ENCODE results near the gene PAFAH1B2.
"Not testable (repeated sequence)": the region's sequence is repeated elsewhere in the genome, so short reads cannot be mapped to it uniquely, and the experiment has no call there.

Gene PAFAH1B2

GRCh38 chr11:117202386-117203068 is 58.4 kb downstream of the PAFAH1B2 start:
- DNase-seq (ENCODE audit: low spot score): no peak

GRCh38 chr11:117203069-117203407 is 59.0 kb downstream of the PAFAH1B2 start:
- no peak for DNase-seq (ENCODE audit: low spot score)

DNA sequence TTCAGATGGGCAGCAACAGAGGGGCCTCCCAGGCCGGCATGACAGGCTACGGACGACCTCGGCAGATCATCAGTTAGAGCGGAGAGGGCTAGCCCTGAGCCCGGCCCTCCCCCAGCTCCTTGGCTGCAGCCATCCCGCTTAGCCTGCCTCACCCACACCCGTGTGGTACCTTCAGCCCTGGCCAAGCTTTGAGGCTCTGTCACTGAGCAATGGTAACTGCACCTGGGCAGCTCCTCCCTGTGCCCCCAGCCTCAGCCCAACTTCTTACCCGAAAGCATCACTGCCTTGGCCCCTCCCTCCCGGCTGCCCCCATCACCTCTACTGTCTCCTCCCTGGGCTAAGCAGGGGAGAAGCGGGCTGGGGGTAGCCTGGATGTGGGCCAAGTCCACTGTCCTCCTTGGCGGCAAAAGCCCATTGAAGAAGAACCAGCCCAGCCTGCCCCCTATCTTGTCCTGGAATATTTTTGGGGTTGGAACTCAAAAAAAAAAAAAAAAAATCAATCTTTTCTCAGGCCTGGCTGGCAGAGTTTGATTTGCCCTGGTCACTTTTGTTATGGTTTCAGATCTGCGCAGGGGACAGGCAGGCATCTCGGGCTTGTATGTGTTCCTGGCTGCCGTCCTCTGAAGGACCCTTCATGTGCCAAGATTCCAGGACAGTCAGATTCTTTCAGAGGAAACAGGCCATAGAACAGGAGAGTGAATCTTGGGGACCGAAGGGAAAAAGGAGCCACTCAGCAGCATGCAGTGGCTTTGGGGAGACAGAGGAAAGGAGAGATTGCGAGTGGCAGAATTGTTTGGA is 60.4 kb downstream of the PAFAH1B2 start:
- DNase-seq (ENCODE audit: low spot score): no peak

GRCh38 chr11:117205211-117205818 is 61.2 kb downstream of the PAFAH1B2 start:
- no peak for DNase-seq (ENCODE audit: low spot score)

DNA sequence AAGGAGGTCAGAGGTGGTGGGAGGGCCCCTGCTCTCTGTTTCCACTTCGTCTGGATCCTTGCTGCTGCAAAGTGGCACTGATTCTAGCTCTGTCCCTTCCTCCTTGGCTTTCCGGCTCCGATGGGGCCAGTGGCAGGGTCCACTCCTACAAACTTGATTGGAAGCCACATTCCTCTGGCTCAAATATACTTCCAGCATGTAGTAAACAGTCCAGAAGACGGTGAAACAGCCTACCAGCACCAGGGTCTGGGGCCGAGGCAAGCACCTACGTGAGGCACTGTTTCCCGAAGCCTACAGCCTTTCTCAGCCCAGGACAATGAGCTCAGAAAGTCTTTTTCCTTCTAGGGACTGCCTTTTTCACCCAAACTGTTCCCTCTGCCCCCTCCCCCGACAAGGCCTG is 62.0 kb downstream of the PAFAH1B2 start:
- DNase-seq (ENCODE audit: low spot score): not testable (repeated sequence)

DNA sequence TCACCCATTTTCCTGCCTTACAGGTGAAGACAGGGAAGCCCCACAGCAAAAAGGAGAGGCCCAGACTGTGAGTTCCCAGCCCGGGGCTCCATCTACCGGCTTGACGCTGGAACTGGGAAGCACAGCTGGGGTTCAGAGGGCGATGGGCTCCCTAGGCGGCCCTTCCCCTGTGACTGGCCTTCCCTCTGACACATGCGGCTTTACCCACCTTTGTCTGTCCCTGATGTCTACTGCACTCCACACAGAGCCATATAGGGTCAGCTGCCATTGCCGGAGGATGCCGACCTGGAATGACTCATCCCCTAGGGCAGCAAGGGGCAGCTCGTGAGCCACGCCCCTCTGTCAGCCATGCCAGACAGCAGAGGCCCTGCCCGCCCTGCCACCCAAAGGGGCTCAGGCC is 62.8 kb downstream of the PAFAH1B2 start:
- not testable (repeated sequence) for DNase-seq (ENCODE audit: low spot score)

DNA sequence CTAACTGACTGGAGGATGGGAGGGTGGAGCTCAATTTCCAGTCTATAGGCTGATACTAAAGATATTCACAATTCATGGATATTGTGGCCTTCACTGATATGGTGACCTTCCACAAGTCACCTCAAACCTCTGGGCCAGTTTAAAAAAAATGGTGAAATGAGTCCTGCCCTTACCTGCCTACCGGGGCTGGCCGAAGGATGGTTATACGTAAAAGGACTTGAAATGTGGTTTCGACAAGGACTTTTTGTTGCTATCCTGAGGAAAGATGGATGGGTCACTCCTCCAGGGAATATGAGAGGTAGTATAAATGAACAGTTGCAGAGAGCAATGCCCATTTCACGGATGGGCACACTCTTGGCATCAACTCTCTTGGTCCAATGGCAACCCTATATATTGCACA is 63.4 kb downstream of the PAFAH1B2 start:
- not testable (repeated sequence) for DNase-seq (ENCODE audit: low spot score)

DNA sequence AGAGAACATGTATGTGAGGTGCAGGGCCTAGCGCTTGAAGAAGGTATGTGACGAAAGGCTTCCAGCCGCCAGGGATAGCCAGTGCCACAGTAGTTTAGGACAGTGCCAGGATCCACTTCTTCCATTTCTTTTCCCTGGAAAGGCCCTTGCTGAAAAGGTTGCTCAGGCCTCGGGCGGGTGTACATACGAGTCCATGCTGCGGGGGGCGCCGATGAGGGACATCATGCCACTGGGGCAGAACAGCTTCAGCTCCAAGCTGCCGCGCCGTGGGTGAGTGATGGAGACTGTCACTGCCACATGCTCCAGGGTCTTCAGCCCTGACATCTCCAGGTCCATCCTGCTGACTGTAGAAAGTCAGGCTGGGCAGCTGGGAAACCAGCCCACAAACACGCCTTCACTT is 64.6 kb downstream of the PAFAH1B2 start:
- DNase-seq (ENCODE audit: low spot score): not testable (repeated sequence)

GRCh38 chr11:117209351-117210125 is 65.5 kb downstream of the PAFAH1B2 start:
- not testable (repeated sequence) for DNase-seq (ENCODE audit: low spot score)

- DNase-seq (ENCODE audit: low spot score): no peak
Observed at GRCh38 chr11:117210620-117211019, 66.5 kb downstream of the PAFAH1B2 start.

DNA sequence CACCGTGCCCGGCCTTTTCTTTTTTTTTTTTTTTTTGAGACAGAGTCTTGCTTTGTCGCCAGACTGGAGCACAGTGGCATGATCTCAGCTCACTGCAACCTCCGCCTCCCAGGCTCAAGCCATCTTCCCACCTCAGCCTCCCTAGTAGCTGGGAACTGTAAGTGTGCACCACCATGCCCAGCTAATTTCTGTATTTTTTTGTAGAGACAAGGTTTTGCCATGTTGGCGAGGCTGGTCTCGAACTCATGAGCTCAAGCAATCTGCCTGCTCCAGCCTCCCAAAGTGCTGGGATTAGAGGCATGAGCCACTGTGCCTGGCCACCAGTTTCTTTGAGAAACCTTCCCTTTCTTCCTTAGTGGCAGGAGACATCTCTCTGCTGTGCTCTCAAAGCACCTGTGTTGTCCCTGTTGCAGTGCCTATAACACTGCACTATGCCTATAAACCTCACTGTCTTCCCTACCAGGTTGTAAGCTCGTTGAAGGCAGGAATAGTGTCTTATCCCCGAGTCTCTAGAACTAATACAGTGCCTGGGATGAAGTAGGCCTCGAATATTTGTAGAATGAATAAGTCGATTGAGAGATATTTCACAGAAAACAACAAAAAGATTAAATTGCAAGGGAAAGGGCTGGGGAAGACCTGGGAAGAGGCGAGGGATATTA is 68.7 kb downstream of the PAFAH1B2 start:
- no peak for DNase-seq (ENCODE audit: low spot score)

DNA sequence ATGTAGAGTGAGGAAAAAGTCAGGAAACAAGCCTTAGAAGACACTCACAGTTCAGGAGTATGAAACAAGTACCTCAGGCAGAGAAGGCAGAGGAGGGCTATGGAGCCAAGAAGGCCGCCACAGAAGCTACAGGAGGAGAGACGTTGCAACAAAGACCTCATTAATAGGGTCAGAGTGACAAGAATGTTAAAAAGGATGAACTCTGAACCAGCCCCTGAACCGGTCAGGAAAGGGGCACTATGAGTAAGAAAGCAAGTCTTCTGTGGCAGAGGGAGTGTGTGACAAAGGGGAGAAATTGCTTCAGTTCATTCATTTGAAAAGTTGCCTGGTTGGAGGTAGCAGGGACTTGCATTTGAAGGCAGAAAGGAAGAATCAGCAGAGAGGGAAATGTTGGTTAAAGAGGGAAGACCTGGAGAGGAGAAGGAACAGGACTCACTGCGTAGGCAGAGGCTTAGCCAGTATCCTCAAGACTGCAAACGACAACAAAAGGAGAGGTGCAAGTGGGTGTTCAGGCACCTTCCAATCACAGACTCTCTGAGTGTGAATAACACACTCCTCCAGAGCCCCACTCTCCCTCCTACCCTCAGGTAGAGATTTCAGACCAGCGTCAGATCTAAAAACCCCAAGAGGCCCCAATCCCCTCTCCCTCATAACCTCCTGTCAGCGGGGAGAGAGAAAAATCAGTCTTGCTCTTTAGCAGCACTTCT is 70.5 kb downstream of the PAFAH1B2 start:
- DNase-seq (ENCODE audit: low spot score): no peak

GRCh38 chr11:117217141-117218084 is 73.3 kb downstream of the PAFAH1B2 start:
- no peak for DNase-seq (ENCODE audit: low spot score)

GRCh38 chr11:117218133-117218915 is 74.2 kb downstream of the PAFAH1B2 start:
- DNase-seq (ENCODE audit: low spot score): no peak

- DNase-seq (ENCODE audit: low spot score): no peak
Observed at GRCh38 chr11:117219001-117219400, 74.9 kb downstream of the PAFAH1B2 start.

DNA sequence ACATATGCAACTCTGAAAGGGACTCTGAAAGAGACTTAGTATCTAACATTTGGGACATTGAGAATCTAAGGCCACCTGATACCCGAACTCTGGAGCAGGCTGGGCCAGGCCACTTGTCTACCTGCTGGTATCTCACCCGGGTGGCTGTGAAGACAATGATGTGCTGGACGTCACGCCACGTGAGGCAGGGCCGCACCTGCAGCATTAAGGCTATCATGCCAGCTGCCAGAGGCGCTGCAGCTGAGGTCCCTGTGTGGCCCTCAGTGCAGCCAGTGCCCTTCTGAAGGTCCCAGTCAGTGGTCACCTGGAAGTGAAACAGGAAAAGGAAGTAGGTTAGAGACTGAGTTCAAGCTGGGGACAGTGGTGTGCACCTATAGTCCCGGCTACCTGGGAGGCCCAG is 75.4 kb downstream of the PAFAH1B2 start:
- DNase-seq (ENCODE audit: low spot score): no peak

GRCh38 chr11:117219995-117220394 is 75.9 kb downstream of the PAFAH1B2 start:
- no peak for DNase-seq (ENCODE audit: low spot score)

GRCh38 chr11:117220568-117220967 is 76.5 kb downstream of the PAFAH1B2 start:
- DNase-seq (ENCODE audit: low spot score): no peak

Measured in AG08395 (cell line).